HepG2 (cell line): ENCODE measurements around the gene C1QTNF12. TPM values are rescaled to one million over a fixed set of nuclear protein-coding genes. Genes with fewer than 3 reads are reported as not detected.

ENCODE experiments used
- ATAC-seq: fragments of 200-7000 bp; cut with Tn5 transposase; 3 replicates; pipeline ENCODE4 v1.9.1; 2020; ENCODE audit warnings: mild to moderate bottlenecking, moderate library complexity
- BruUV-seq: library from RNA; stranded (reverse); fragments of 400-500 nt; replicated peaks from 2 replicates; lab custom pipeline; 2021; lab: Mats Ljungman, UMichigan
- CTCF ChIA-PET: fragments of 300-600 bp; formaldehyde crosslinking; extraction: SDS; loops from one replicate; lab custom pipeline; 2021; ENCODE audit warnings: low total read pairs, inconsistent platforms, low intra/inter-chr PET ratio; lab: Yijun Ruan, JAX
- POLR2A ChIA-PET: fragments of 350-600 bp; sonication (Branson Sonifier 250); formaldehyde crosslinking; loops from one replicate; lab custom pipeline; 2020; ENCODE audit warnings: antibody characterized with exemption, inconsistent platforms; lab: Yijun Ruan, JAX
- DNase-seq: peaks from one replicate; pipeline ENCODE4 v3.0.0-alpha.2; 2015; ENCODE audit warnings: low spot score
- FAIRE-seq: peaks from 3 replicates; lab custom pipeline; 2011; peaks lifted over from hg19 to GRCh38; lab: Jason Lieb, UNC
- H2AFZ ChIP-seq: one replicate; pipeline ENCODE4 v1.6.1; 2011; ENCODE audit warnings: low read length, inconsistent platforms
- H3K27ac ChIP-seq: fragments of 300-600 bp; 3 replicates; pipeline ENCODE4 v1.8.0; 2011; ENCODE audit warnings: mixed run types, mild to moderate bottlenecking, mixed read lengths, low read length, inconsistent platforms; ENCODE audit not compliant: insufficient read depth; ENCODE audit errors: extremely low read length
- H3K27me3 ChIP-seq, 2 experiments: fragments of 200-600 bp in 1 of 2; 2 replicates in 1 of 2; 3 replicates in 1 of 2; pipeline versions ENCODE4 v1.6.0 to v1.8.0; 2011; ENCODE audit warnings: low read length in 2 of 2, mild to moderate bottlenecking in 2 of 2, moderate library complexity in 2 of 2, inconsistent platforms in 1 of 2; ENCODE audit not compliant: insufficient read depth in 2 of 2, control insufficient read depth in 1 of 2
- H3K36me3 ChIP-seq, 2 experiments: fragments of 200-600 bp in 1 of 2; replicated peaks in 1 of 2; 2 replicates in 1 of 2; 3 replicates in 1 of 2; pipeline versions ENCODE4 v1.5.1 to v1.8.0; 2011; ENCODE audit warnings: low read length in 2 of 2, inconsistent platforms in 1 of 2; ENCODE audit not compliant: insufficient read depth in 2 of 2, control insufficient read depth in 1 of 2
- H3K4me1 ChIP-seq: 2 replicates; pipeline ENCODE4 v1.5.1; 2012; ENCODE audit warnings: low read length, inconsistent platforms; ENCODE audit not compliant: insufficient read depth
- H3K4me2 ChIP-seq: 2 replicates; pipeline ENCODE4 v1.6.0; 2011; ENCODE audit warnings: low read depth, low read length, inconsistent platforms
- H3K4me3 ChIP-seq, 3 experiments: fragments of 200-600 bp in 1 of 3; sonication (generic), shearing (Covaris generic) in 1 of 3; replicated peaks in 1 of 3; 2 replicates each; pipeline ENCODE4 v1.5.1; 2011 to 2016; ENCODE audit warnings: low read length in 3 of 3, inconsistent platforms in 2 of 3, low read depth in 2 of 3, mild to moderate bottlenecking in 2 of 3, control low read depth in 1 of 3, mixed read lengths in 1 of 3; ENCODE audit not compliant: insufficient read depth in 1 of 3
- H3K79me2 ChIP-seq: one replicate; pipeline ENCODE4 v1.6.1; 2011; ENCODE audit warnings: low read length, inconsistent platforms; ENCODE audit not compliant: insufficient read depth
- H3K9ac ChIP-seq: 2 replicates; pipeline ENCODE4 v1.6.0; 2011; ENCODE audit warnings: mild to moderate bottlenecking, low read depth, low read length, inconsistent platforms; ENCODE audit not compliant: insufficient read depth
- H3K9me3 ChIP-seq: 2 replicates; pipeline ENCODE4 v1.5.1; 2012; ENCODE audit warnings: mild to moderate bottlenecking, low read length
- H4K20me1 ChIP-seq: 2 replicates; pipeline ENCODE4 v1.6.0; 2011; ENCODE audit warnings: inconsistent platforms, mild to moderate bottlenecking, low read length, moderate library complexity; ENCODE audit not compliant: insufficient read depth
- ASH2L ChIP-seq: fragments of 300-600, 200-600 bp; sonication (generic); IDR thresholded peaks from 2 replicates; pipeline ENCODE4 v1.7.0; 2017; ENCODE audit warnings: low read depth, mild to moderate bottlenecking, moderate library complexity, mixed read lengths, low read length; ENCODE audit not compliant: insufficient read length
- FOSL2 ChIP-seq: sonication (generic); formaldehyde crosslinking; IDR thresholded peaks from 2 replicates; pipeline ENCODE4 v1.4.0; 2020; ENCODE audit warnings: missing genetic modification reagents
- HNF4A ChIP-seq: sonication (generic); formaldehyde crosslinking; IDR thresholded peaks from 2 replicates; pipeline ENCODE4 v1.4.0; 2020; ENCODE audit warnings: missing genetic modification reagents
- MAX ChIP-seq: IDR thresholded peaks from 2 replicates; pipeline ENCODE4 v1.6.1; 2012; ENCODE audit warnings: inconsistent platforms
- MXD1 ChIP-seq: sonication (generic); formaldehyde crosslinking; IDR thresholded peaks from 2 replicates; pipeline ENCODE4 v1.4.0; 2020; ENCODE audit warnings: mild to moderate bottlenecking, missing genetic modification reagents
- NKX3-1 ChIP-seq: sonication (generic); formaldehyde crosslinking; IDR thresholded peaks from 2 replicates; pipeline ENCODE4 v1.5.0; 2020; ENCODE audit warnings: missing genetic modification reagents
- SIN3A ChIP-seq: IDR thresholded peaks from 2 replicates; pipeline ENCODE4 v1.6.1; 2011; ENCODE audit warnings: low read depth, mild to moderate bottlenecking, control low read depth, low read length, borderline replicate concordance
- ZBTB33 ChIP-seq: sonication (generic); formaldehyde crosslinking; IDR thresholded peaks from 2 replicates; pipeline ENCODE4 v1.4.0; 2020; ENCODE audit warnings: missing genetic modification reagents
- ZBTB39 ChIP-seq: sonication (generic); formaldehyde crosslinking; IDR thresholded peaks from 2 replicates; pipeline ENCODE4 v1.5.0; 2020; ENCODE audit warnings: missing genetic modification reagents
- ZNF34 ChIP-seq: sonication (generic); formaldehyde crosslinking; IDR thresholded peaks from 2 replicates; pipeline ENCODE4 v1.4.0; 2020; ENCODE audit warnings: mild to moderate bottlenecking, missing genetic modification reagents, borderline replicate concordance
- ZNF574 ChIP-seq: sonication (generic); formaldehyde crosslinking; IDR thresholded peaks from 2 replicates; pipeline ENCODE4 v1.4.0; 2020; ENCODE audit warnings: missing genetic modification reagents
- WGBS: methylation state at CpG from one replicate; pipeline ENCODE4 v1.1.6; 2017; ENCODE audit warnings: low lambda C conversion rate; 5-methylcytosine and 5-hydroxymethylcytosine counted together
- in situ Hi-C: cut with HindIII; loops from 2 replicates; pipeline ENCODE4 v1.10.0; 2017; ENCODE audit warnings: low pct_unique_long_range_greater_than_20kb; ENCODE audit not compliant: extremely low pct_ligation_motif_present
- intact Hi-C: fragments of 100-400 bp; cut with micrococcal nuclease; formaldehyde crosslinking; loops from one replicate; pipeline ENCODE4 v1.10.0; 2022; ENCODE audit not compliant: unreplicated experiment
- polyA plus RNA-seq, 8 experiments: library from polyadenylated mRNA; depleted of rRNA in 3 of 8; stranded (reverse) in 7 of 8; unstranded in 1 of 8; fragments of >200 nt; fragmentation: Illumina TruSeq in 4 of 8; extraction: Trizol in 4 of 8; gene quantifications; 2 replicates each; pipeline versions ENCODE4 v1.2.1 to v1.2.3, GENCODE V29; 2011 to 2016; ENCODE audit warnings: low read depth in 4 of 8, missing spikeins in 1 of 8, mixed read lengths in 1 of 8; ENCODE audit not compliant: insufficient read depth in 1 of 8
- total RNA-seq, 5 experiments: library from RNA; depleted of rRNA; stranded (reverse); fragments of >200 nt; fragmentation: Illumina TruSeq; extraction: Trizol; gene quantifications; 2 replicates each; pipeline ENCODE4 v1.2.3, GENCODE V29; 2016; ENCODE audit warnings: low read depth in 1 of 5

Gene C1QTNF12
- total and polyA plus RNA-seq, 2 of the 13 experiments (the other 11 are each of a cell fraction or from before 2014, with no cell fraction given), result 0.18 to 0.64 TPM

- ChIA-PET CTCF (no interaction called here), POLR2A (no interaction called here)
- Histone ChIP-seq H3K9ac (no peak overlapping the region), H3K79me2 (no peaks in the 10 kb centered on the region), H3K4me1 (peaks cover 56% of the 10 kb centered on the region), H4K20me1 (no peaks in the 10 kb centered on the region), H2AFZ (no peak overlapping the region), H3K27me3 (no peaks in the 10 kb centered on the region), H3K27ac (no peak overlapping the region), H3K4me3 (no peak overlapping the region), H3K36me3 (no peaks in the 10 kb centered on the region), H3K4me2 (no peak overlapping the region), H3K9me3 (no peaks in the 10 kb centered on the region)
- FAIRE-seq (no peak), DNase-seq (no peak), ATAC-seq (no peak)
- intact Hi-C loops, result no loop called here
- no TSS peak for BruUV-seq
- WGBS, result 89% methylated on average over 17 of the region's 17 CpGs
- TF ChIP-seq ZBTB39 (CRISPR knock-in tag) (no peak), FOSL2 (CRISPR knock-in tag) (no peak), ZNF34 (CRISPR knock-in tag) (no peak), MAX (no peak)
- in situ Hi-C loops, result no loop called here
Measured at GRCh38 chr1:1279028-1279427, 32.5 kb upstream of the C1QTNF12 start.

GRCh38 chr1:1278620-1279019 lies 32.1 kb upstream of the C1QTNF12 start:
- H3K4me1 ChIP-seq, result peaks cover 56% of the 10 kb centered on the region
- no peak overlapping the region for H3K27ac ChIP-seq
- H3K4me3 ChIP-seq, result no peak overlapping the region
- no peak overlapping the region for H2AFZ ChIP-seq
- H3K79me2 ChIP-seq, result no peaks in the 10 kb centered on the region
- ChIA-PET CTCF (no interaction called here), POLR2A (no interaction called here)
- H3K9me3 ChIP-seq, result no peaks in the 10 kb centered on the region
- intact Hi-C loops (no loop called here), in situ Hi-C loops (no loop called here)
- BruUV-seq, result no TSS peak
- no peaks in the 10 kb centered on the region for H3K27me3 ChIP-seq
- H3K9ac ChIP-seq, result no peak overlapping the region
- FAIRE-seq, result no peak
- no peaks in the 10 kb centered on the region for H3K36me3 ChIP-seq
- no peak overlapping the region for H3K4me2 ChIP-seq
- WGBS, result 86% methylated on average over 13 of the region's 13 CpGs
- ATAC-seq, result no peak
- no peaks in the 10 kb centered on the region for H4K20me1 ChIP-seq
- no peak for DNase-seq
- TF ChIP-seq HNF4A (CRISPR knock-in tag) (peak; percentile 47), ZBTB33 (CRISPR knock-in tag) (peak; percentile 84), NKX3-1 (no peak), SIN3A (no peak), MXD1 (CRISPR knock-in tag) (no peak), ASH2L (no peak), ZNF574 (CRISPR knock-in tag) (peak; percentile 86)
